Activated CD4-positive, alpha-beta memory T cell treated with anti-CD3 and anti-CD28 coated beads for 36 hours (primary cell): Measurements from ENCODE around the gene CBL. TPM values are rescaled to one million over a fixed set of nuclear protein-coding genes. Genes with fewer than 3 reads are reported as not detected.
"Not testable (repeated sequence)": the region's sequence is repeated elsewhere in the genome, so short reads cannot be mapped to it uniquely, and the experiment has no call there.

Experiments used
- CTCF ChIA-PET: fragments of 350-600 bp; sonication (Branson Sonifier 250); formaldehyde crosslinking; loops from one replicate; lab custom pipeline; 2021; ENCODE audit warnings: antibody characterized with exemption, inconsistent platforms; lab: Charles Lee
- POLR2A ChIA-PET: fragments of 350-600 bp; sonication (Branson Sonifier 250); formaldehyde crosslinking; loops from one replicate; lab custom pipeline; 2021; ENCODE audit warnings: antibody characterized with exemption; lab: Charles Lee
- DNase-seq: peaks from one replicate; pipeline ENCODE4 v3.0.0-alpha.2; 2020
- H3K27ac Mint-ChIP-seq: one replicate; pipeline ENCODE4 v1.8.0; 2021; ENCODE audit warnings: mixed read lengths
- H3K27me3 Mint-ChIP-seq: one replicate; pipeline ENCODE4 v1.8.0; 2021; ENCODE audit warnings: mixed read lengths
- H3K36me3 Mint-ChIP-seq: one replicate; pipeline ENCODE4 v1.8.0; 2021; ENCODE audit warnings: mixed read lengths
- H3K4me1 Mint-ChIP-seq: one replicate; pipeline ENCODE4 v1.8.0; 2021; ENCODE audit warnings: low read depth, mixed read lengths
- H3K4me3 Mint-ChIP-seq: one replicate; pipeline ENCODE4 v1.8.0; 2021; ENCODE audit warnings: mild to moderate bottlenecking, mixed read lengths
- H3K9me3 Mint-ChIP-seq: one replicate; pipeline ENCODE4 v1.8.0; 2021; ENCODE audit warnings: mixed read lengths
- intact Hi-C: fragments of 100-400 bp; cut with micrococcal nuclease; formaldehyde crosslinking; loops from one replicate; pipeline ENCODE4 v1.15.1; 2023
- total RNA-seq, 2 experiments: library from RNA; stranded (reverse); gene quantifications; one replicate each; pipeline ENCODE4 v1.2.3, GENCODE V29; 2021

CBL gene
- total RNA-seq, 2 experiments from 2014 or later = 30.8 to 31.2 TPM

GRCh38 chr11:119187123-119187892, 18.8 kb upstream of the CBL start:
- intact Hi-C loops = no loop called here
- ChIA-PET POLR2A (no interaction called here), CTCF (no interaction called here)
- DNase-seq = no peak
- peaks cover 6% of the 10 kb centered on the region for H3K4me1 Mint-ChIP-seq
- H3K27me3 Mint-ChIP-seq = no peaks in the 10 kb centered on the region
- no peaks in the 10 kb centered on the region for H3K36me3 Mint-ChIP-seq
- H3K27ac Mint-ChIP-seq = no peak overlapping the region
- H3K4me3 Mint-ChIP-seq = no peak overlapping the region
- H3K9me3 Mint-ChIP-seq = no peaks in the 10 kb centered on the region

- CTCF ChIA-PET = no interaction called here
Measured at GRCh38 chr11:119188067-119188466, 18.1 kb upstream of the CBL start.

DNA sequence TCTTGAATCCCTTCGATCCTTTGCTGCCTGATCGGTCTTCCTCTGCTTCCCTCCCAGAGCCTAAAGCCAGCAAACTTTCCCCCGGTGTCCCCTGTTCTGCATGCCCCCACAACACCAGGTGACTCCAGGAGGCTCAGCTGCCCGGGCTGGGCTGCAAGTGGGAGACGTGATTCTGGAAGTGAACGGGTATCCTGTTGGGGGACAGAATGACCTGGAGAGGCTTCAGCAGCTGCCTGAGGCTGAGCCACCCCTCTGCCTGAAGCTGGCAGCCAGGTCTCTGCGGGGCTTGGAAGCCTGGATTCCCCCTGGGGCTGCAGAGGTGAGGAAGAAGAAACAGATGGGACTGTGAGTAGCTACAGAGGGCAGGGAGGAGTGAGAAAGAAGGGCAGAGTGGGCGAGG, 17.3 kb upstream of the CBL start:
- Mint-ChIP-seq H3K36me3 (no peaks in the 10 kb centered on the region), H3K27ac (no peak overlapping the region)
- POLR2A ChIA-PET = no interaction called here

More at GRCh38 chr11:119188067-119188466, 18.1 kb upstream of the CBL start:
- H3K36me3 Mint-ChIP-seq = no peaks in the 10 kb centered on the region
- DNase-seq = no peak
- no peaks in the 10 kb centered on the region for H3K27me3 Mint-ChIP-seq
- POLR2A ChIA-PET = no interaction called here
- intact Hi-C loops = no loop called here
- H3K4me1 Mint-ChIP-seq = peaks cover 6% of the 10 kb centered on the region
- no peaks in the 10 kb centered on the region for H3K9me3 Mint-ChIP-seq
- no peak overlapping the region for H3K4me3 Mint-ChIP-seq
- H3K27ac Mint-ChIP-seq = no peak overlapping the region

GRCh38 chr11:119189393-119189792, 16.7 kb upstream of the CBL start:
- no peaks in the 10 kb centered on the region for H3K36me3 Mint-ChIP-seq
- no peak overlapping the region for H3K27ac Mint-ChIP-seq
- intact Hi-C loops = no loop called here
- H3K4me3 Mint-ChIP-seq = no peak overlapping the region
- POLR2A ChIA-PET = no interaction called here
- H3K9me3 Mint-ChIP-seq = no peaks in the 10 kb centered on the region
- H3K27me3 Mint-ChIP-seq = no peaks in the 10 kb centered on the region
- CTCF ChIA-PET = interaction anchor here (0.6 to 1.3 kb wide), 2 partner anchors 16 to 78 kb away, joined by 3 to 7 read pairs; partner anchors contain the start of gene CBL
- no peak for DNase-seq
- H3K4me1 Mint-ChIP-seq = peaks cover 5% of the 10 kb centered on the region

More for the DNA sequence above, 17.3 kb upstream of the CBL start:
- Mint-ChIP-seq H3K4me1 (peaks cover 6% of the 10 kb centered on the region), H3K4me3 (no peak overlapping the region), H3K27me3 (no peaks in the 10 kb centered on the region), H3K9me3 (no peaks in the 10 kb centered on the region)
- CTCF ChIA-PET = no interaction called here
- DNase-seq = no peak
- intact Hi-C loops = no loop called here

GRCh38 chr11:119190531-119190930, 15.6 kb upstream of the CBL start:
- ChIA-PET CTCF (interaction anchor here (1.0 to 1.5 kb wide), 3 partner anchors 12 to 21 kb away, joined by 3 to 7 read pairs (median 3); partner anchors contain the start of gene CBL), POLR2A (no interaction called here)
- Mint-ChIP-seq H3K27ac (no peak overlapping the region), H3K4me3 (no peak overlapping the region), H3K9me3 (no peaks in the 10 kb centered on the region), H3K27me3 (no peaks in the 10 kb centered on the region), H3K36me3 (no peaks in the 10 kb centered on the region), H3K4me1 (no peaks in the 10 kb centered on the region)
- intact Hi-C loops = no loop called here
- no peak for DNase-seq

DNA sequence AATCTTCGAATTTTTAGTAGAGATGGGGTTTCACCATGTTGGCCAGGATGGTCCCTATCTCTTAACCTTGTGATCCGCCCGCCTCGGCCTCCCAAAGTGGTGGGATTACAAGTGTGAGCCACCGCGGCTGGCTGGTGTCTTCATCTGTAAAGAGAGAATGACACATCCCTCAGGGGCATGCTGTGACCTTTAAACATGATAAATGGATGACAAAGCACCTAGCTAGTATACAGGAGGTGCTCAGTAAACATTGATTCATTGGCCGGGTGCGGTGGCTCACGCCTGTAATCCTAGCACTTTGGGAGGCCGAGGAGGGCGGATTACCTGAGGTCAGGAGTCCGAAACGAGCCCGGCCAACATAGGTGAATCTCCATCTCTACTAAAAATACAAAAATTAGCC, 14.9 kb upstream of the CBL start:
- ChIA-PET CTCF (interaction anchor here (1.0 to 1.5 kb wide), 3 partner anchors 11 to 22 kb away, joined by 3 to 4 read pairs (median 3); partner anchors contain the start of gene NLRX1), POLR2A (interaction anchor here (0.7 kb wide), 1 partner anchor 22 kb away, joined by 3 read pairs; no protein-coding TSS in a partner anchor)
- H3K4me1 Mint-ChIP-seq, DNase-seq, H3K27me3 Mint-ChIP-seq, H3K36me3 Mint-ChIP-seq, H3K9me3 Mint-ChIP-seq, H3K27ac Mint-ChIP-seq, H3K4me3 Mint-ChIP-seq, intact Hi-C loops: not testable (repeated sequence)

- ChIA-PET CTCF (interaction anchor here (1.2 to 1.4 kb wide), 2 partner anchors 23 to 93 kb away, joined by 4 read pairs; partner anchors contain the start of gene NLRX1), POLR2A (no interaction called here)
- H3K4me1 Mint-ChIP-seq = peaks cover 3% of the 10 kb centered on the region
- intact Hi-C loops = no loop called here
- H3K36me3 Mint-ChIP-seq = no peaks in the 10 kb centered on the region
- no peaks in the 10 kb centered on the region for H3K27me3 Mint-ChIP-seq
- no peak overlapping the region for H3K27ac Mint-ChIP-seq
- H3K9me3 Mint-ChIP-seq = no peaks in the 10 kb centered on the region
- no peak overlapping the region for H3K4me3 Mint-ChIP-seq
- DNase-seq = no peak
Measured at GRCh38 chr11:119192111-119192510, 14.0 kb upstream of the CBL start.

GRCh38 chr11:119193001-119193400, 13.1 kb upstream of the CBL start:
- Mint-ChIP-seq H3K4me1 (peaks cover 3% of the 10 kb centered on the region), H3K27ac (no peak overlapping the region), H3K4me3 (no peak overlapping the region), H3K36me3 (no peaks in the 10 kb centered on the region), H3K9me3 (no peaks in the 10 kb centered on the region), H3K27me3 (no peaks in the 10 kb centered on the region)
- intact Hi-C loops = no loop called here
- no peak for DNase-seq
- ChIA-PET CTCF (interaction anchor here (1.0 to 1.4 kb wide), 2 partner anchors 13 to 92 kb away, joined by 4 read pairs; partner anchors contain the start of gene CBL), POLR2A (no interaction called here)

GRCh38 chr11:119193626-119194025, 12.5 kb upstream of the CBL start:
- ChIA-PET CTCF (interaction anchor here (1.0 to 1.4 kb wide), 2 partner anchors 12 to 91 kb away, joined by 4 read pairs; partner anchors contain the start of gene CBL), POLR2A (no interaction called here)
- Mint-ChIP-seq H3K36me3 (no peaks in the 10 kb centered on the region), H3K9me3 (no peaks in the 10 kb centered on the region), H3K27me3 (no peaks in the 10 kb centered on the region), H3K27ac (no peak overlapping the region), H3K4me3 (no peak overlapping the region), H3K4me1 (peaks cover 3% of the 10 kb centered on the region)
- DNase-seq = no peak
- intact Hi-C loops = no loop called here

DNA sequence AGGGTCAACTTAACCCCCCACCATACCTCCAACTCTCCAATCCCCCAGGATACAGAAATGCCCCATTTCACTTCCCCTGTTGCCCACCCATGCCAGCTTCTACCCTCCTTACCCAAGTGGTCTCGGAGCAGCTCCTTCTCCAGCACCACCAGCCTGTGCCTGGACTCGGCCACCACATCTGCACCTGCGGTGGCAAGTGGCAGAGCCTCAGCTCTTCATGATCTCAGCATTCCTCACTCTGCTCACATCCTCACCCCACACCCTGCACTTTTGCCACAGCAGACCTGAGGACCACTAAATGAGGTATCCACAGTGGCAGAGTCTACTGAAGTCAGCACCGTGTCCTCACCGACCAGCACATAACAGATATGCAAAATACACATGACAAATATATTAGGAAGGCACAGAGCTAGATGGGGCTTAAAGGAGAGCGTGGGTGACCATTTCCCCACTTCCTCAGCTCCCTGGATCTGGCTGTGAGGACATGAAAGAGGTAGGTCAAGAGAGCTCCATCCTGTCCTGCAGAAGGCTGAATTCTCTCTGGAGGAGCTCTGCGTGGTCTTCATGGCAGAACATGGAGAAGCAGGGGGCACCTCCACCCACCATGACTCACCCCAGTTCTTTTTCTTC, 11.2 kb upstream of the CBL start:
- H3K27me3 Mint-ChIP-seq = no peaks in the 10 kb centered on the region
- intact Hi-C loops = no loop called here
- no peak for DNase-seq
- H3K4me1 Mint-ChIP-seq = peaks cover 3% of the 10 kb centered on the region
- no peaks in the 10 kb centered on the region for H3K36me3 Mint-ChIP-seq
- ChIA-PET CTCF (interaction anchor here (0.7 to 3.0 kb wide), 7 partner anchors 11 to 129 kb away, joined by 3 to 37 read pairs (median 6); partner anchors contain the start of genes CBL and NLRX1), POLR2A (no interaction called here)
- no peaks in the 10 kb centered on the region for H3K9me3 Mint-ChIP-seq
- no peak overlapping the region for H3K27ac Mint-ChIP-seq
- no peak overlapping the region for H3K4me3 Mint-ChIP-seq

DNA sequence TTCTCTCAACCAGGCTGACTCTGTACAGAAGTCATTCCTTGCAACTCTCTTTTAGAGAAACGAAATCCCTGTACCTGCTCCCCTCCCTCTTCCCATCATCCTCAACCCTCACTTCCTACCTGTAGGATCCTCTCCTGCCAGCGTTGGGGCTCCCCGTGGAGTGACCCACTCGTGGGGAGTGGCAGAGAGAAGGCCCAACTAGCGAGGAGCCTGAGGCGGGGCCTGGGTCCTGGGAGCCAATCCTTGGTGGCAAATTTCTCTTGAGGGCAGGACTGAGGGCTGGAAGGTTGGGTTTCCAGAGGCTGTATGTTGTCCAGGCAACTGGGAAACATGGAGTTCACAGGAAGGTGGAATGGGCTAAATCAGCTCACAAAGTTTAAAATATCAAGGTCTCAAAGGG, 10.5 kb upstream of the CBL start:
- POLR2A ChIA-PET = no interaction called here
- Mint-ChIP-seq H3K4me3 (no peak overlapping the region), H3K4me1 (peaks cover 3% of the 10 kb centered on the region), H3K9me3 (no peaks in the 10 kb centered on the region), H3K36me3 (no peaks in the 10 kb centered on the region), H3K27ac (no peak overlapping the region), H3K27me3 (no peaks in the 10 kb centered on the region)
- intact Hi-C loops = loop anchor here (1.0 to 2.0 kb wide), 4 partner anchors 51 to 139 kb away; partner anchors contain the start of gene HYOU1
- CTCF ChIA-PET = interaction anchor here (0.8 to 3.0 kb wide), 16 partner anchors 10 to 139 kb away, joined by 3 to 37 read pairs (median 6); partner anchors contain the start of genes CBL, DPAGT1, HINFP and HYOU1
- no peak for DNase-seq
